Measurements from ENCODE around the gene CACNA1C. TPM values are rescaled to one million over a fixed set of nuclear protein-coding genes. Genes with fewer than 3 reads are reported as not detected.

The CACNA1C gene
- total and polyA plus RNA-seq, 2 donors (not counting 1 experiment from before 2014, with no cell fraction given), result 7.6 to 11.4 TPM

DNA sequence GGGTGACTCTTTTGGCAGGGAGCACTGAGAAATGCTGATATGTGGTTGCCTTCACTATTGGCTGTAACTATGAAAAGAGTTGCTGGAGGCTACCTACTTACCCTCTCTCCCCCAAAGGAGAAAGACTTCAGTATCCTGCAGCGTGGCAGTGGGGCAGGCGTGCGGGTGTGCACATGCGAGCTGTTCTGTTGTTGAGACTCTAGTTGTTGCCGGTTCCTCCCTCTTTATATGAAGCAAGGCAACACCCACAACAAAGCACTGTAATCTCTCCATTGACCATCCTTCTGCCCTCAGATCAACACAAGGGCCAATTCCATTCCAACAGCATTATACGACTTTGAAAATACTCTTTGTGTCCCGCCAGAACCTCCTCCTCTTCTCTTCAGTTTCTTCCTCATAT is 259.4 kb downstream of the CACNA1C start:
- peaks cover 16% of the 10 kb centered on the region for H3K4me1 ChIP-seq (ENCODE audit: control insufficient read depth, extremely low read depth, insufficient read depth, low read length)
- H3K4me3 ChIP-seq (replicated peaks in 1 of 4; ENCODE audit: control extremely low read depth in 1 of 4, insufficient read depth in 1 of 4, low read depth in 3 of 4, low read length in 4 of 4), result no peak overlapping the region
- no peaks in the 10 kb centered on the region for H3K9me3 ChIP-seq (ENCODE audit: control insufficient read depth, insufficient read depth, low read depth, low read length)
- no peak overlapping the region for H3K4me2 ChIP-seq (ENCODE audit: extremely low read depth, insufficient read depth, low read length)
- H3K27me3 ChIP-seq (ENCODE audit: control insufficient read depth, insufficient read depth, low read length), result no peaks in the 10 kb centered on the region
- H3K27ac ChIP-seq (ENCODE audit: insufficient read depth, low read length), result peak overlapping the region; percentile 87
- H3K36me3 ChIP-seq (ENCODE audit: control insufficient read depth, insufficient read depth, low read length), result no peaks in the 10 kb centered on the region
- H3K79me2 ChIP-seq (ENCODE audit: control insufficient read depth, insufficient read depth, low read length), result no peaks in the 10 kb centered on the region
- no peaks in the 10 kb centered on the region for H4K20me1 ChIP-seq (ENCODE audit: control insufficient read depth, extremely low read depth, insufficient read depth, low read length)
- H3K9ac ChIP-seq (ENCODE audit: insufficient read depth, low read length), result no peak overlapping the region
- no peak for DNase-seq (ENCODE audit: low read depth in 2 of 2)
- H2AFZ ChIP-seq (ENCODE audit: low read length), result no peak overlapping the region
- TF ChIP-seq CTCF (conservative IDR thresholded peaks at IDR 0.05 in 1 of 2, IDR thresholded peaks at IDR 0.05 in 1 of 2; ENCODE audit: low read depth in 1 of 2, low read length in 2 of 2) (no peak), EZH2 (IDR thresholded peaks at IDR 0.05; ENCODE audit: low read length, missing control alignments) (no peak)

DNA sequence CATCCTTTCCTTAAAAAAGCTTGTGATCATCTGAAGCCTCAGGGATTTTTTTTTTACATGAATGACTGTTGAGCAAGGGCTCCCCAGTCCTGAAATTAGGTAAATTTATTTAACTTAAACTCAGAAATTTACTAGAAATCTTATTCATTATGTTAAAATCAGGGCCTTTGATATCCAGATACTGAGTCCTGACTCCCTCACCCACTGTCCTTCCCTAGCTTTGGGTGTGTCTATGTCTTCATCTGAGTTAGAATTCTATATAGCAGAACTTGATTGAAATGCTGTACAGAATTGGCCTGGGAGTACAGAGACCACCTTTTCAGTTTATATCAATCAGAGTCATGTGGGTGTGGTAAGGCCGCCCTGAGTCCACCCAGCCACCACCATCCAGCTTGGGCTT is 260.0 kb downstream of the CACNA1C start:
- H3K36me3 ChIP-seq (ENCODE audit: control insufficient read depth, insufficient read depth, low read length), result no peaks in the 10 kb centered on the region
- H3K27ac ChIP-seq (ENCODE audit: insufficient read depth, low read length), result no peak overlapping the region
- no peak overlapping the region for H2AFZ ChIP-seq (ENCODE audit: low read length)
- no peaks in the 10 kb centered on the region for H3K79me2 ChIP-seq (ENCODE audit: control insufficient read depth, insufficient read depth, low read length)
- H3K4me2 ChIP-seq (ENCODE audit: extremely low read depth, insufficient read depth, low read length), result no peak overlapping the region
- DNase-seq (ENCODE audit: low read depth in 2 of 2), result no peak
- no peaks in the 10 kb centered on the region for H3K27me3 ChIP-seq (ENCODE audit: control insufficient read depth, insufficient read depth, low read length)
- TF ChIP-seq EZH2 (IDR thresholded peaks at IDR 0.05; ENCODE audit: low read length, missing control alignments) (no peak), CTCF (conservative IDR thresholded peaks at IDR 0.05 in 1 of 2, IDR thresholded peaks at IDR 0.05 in 1 of 2; ENCODE audit: low read depth in 1 of 2, low read length in 2 of 2) (no peak)
- H3K4me3 ChIP-seq (replicated peaks in 1 of 4; ENCODE audit: control extremely low read depth in 1 of 4, insufficient read depth in 1 of 4, low read depth in 3 of 4, low read length in 4 of 4), result no peak overlapping the region
- no peaks in the 10 kb centered on the region for H4K20me1 ChIP-seq (ENCODE audit: control insufficient read depth, extremely low read depth, insufficient read depth, low read length)
- H3K4me1 ChIP-seq (ENCODE audit: control insufficient read depth, extremely low read depth, insufficient read depth, low read length), result peaks cover 18% of the 10 kb centered on the region
- no peaks in the 10 kb centered on the region for H3K9me3 ChIP-seq (ENCODE audit: control insufficient read depth, insufficient read depth, low read depth, low read length)
- H3K9ac ChIP-seq (ENCODE audit: insufficient read depth, low read length), result no peak overlapping the region

DNA sequence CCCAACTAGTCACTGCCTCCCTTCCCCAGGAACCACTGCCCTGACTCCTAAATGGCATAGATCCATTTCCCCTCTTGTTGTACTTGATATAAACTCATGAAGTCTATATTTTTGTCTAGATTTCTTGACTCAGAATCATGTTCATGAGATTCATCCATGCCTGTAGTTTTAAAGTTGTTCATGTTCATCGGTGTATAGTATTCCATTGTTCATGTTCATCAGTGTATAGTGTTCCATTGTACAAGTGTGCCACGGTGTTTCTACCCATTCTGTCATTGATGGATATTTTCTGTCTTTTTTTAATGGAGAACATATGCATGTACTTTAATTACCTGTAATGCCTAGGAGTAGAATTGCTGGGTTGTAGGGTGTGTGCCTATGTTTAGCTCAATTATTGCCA is 261.7 kb downstream of the CACNA1C start:
- H3K79me2 ChIP-seq (ENCODE audit: control insufficient read depth, insufficient read depth, low read length), result no peaks in the 10 kb centered on the region
- H4K20me1 ChIP-seq (ENCODE audit: control insufficient read depth, extremely low read depth, insufficient read depth, low read length), result no peaks in the 10 kb centered on the region
- H3K9ac ChIP-seq (ENCODE audit: insufficient read depth, low read length), result no peak overlapping the region
- DNase-seq (ENCODE audit: low read depth in 2 of 2), result no peak
- no peak overlapping the region for H3K27ac ChIP-seq (ENCODE audit: insufficient read depth, low read length)
- peaks cover 21% of the 10 kb centered on the region for H3K4me1 ChIP-seq (ENCODE audit: control insufficient read depth, extremely low read depth, insufficient read depth, low read length)
- no peak overlapping the region for H2AFZ ChIP-seq (ENCODE audit: low read length)
- no peaks in the 10 kb centered on the region for H3K27me3 ChIP-seq (ENCODE audit: control insufficient read depth, insufficient read depth, low read length)
- H3K4me2 ChIP-seq (ENCODE audit: extremely low read depth, insufficient read depth, low read length), result no peak overlapping the region
- H3K9me3 ChIP-seq (ENCODE audit: control insufficient read depth, insufficient read depth, low read depth, low read length), result no peaks in the 10 kb centered on the region
- no peaks in the 10 kb centered on the region for H3K36me3 ChIP-seq (ENCODE audit: control insufficient read depth, insufficient read depth, low read length)
- TF ChIP-seq EZH2 (IDR thresholded peaks at IDR 0.05; ENCODE audit: low read length, missing control alignments), result no peak
- no peak for TF ChIP-seq CTCF (conservative IDR thresholded peaks at IDR 0.05 in 1 of 2, IDR thresholded peaks at IDR 0.05 in 1 of 2; ENCODE audit: low read depth in 1 of 2, low read length in 2 of 2)
- no peak overlapping the region for H3K4me3 ChIP-seq (replicated peaks in 1 of 4; ENCODE audit: control extremely low read depth in 1 of 4, insufficient read depth in 1 of 4, low read depth in 3 of 4, low read length in 4 of 4)
